GM12872 (cell line): ENCODE measurements around the gene DOCK1.

Experiments used
- CTCF ChIP-seq: IDR thresholded peaks from 3 replicates; pipeline ENCODE4 v1.5.1; 2011; ENCODE audit warnings: low read depth, mild to moderate bottlenecking, low read length, moderate library complexity; ENCODE audit not compliant: insufficient read depth

Gene DOCK1

DNA sequence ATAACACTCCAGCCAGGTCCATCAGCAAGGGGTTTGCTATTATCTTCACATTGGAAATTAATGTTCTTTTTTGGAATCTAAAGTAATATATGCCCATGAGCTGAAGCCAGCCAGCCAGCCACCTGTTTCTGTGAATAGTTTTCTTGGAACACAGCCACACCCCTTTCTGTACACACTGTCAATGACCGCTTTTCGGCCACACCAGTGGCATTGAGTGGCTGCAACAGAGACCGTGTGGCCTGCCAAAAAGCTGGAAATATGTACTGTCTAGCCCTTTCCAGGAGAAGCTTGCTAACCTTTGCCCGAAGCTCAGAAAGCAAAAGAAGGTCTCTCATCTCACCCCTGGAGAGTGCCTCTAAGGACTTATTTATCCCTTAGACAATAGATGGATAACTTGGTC is 545.4 kb downstream of the DOCK1 start:
- TF ChIP-seq CTCF: no peak

DNA sequence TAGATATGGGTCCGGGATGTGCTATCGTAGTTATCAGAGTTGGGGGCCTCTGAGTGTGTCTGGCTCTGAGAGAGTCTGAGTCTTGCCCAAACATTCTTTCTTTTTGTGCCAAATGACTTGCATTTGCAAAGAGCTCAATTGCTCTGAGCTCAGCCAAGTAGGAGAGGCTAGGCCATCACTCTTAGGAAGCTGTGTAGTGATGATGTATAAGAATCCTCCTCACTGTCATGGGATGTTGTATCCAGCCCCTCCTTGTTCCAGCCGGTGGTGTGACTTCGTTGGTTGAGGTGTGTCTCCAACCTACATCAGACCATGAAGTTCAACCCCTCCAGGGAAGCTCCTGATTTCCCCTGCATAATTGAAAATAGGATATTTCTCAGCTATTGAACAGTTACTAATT is 546.4 kb downstream of the DOCK1 start:
- no peak for TF ChIP-seq CTCF

DNA sequence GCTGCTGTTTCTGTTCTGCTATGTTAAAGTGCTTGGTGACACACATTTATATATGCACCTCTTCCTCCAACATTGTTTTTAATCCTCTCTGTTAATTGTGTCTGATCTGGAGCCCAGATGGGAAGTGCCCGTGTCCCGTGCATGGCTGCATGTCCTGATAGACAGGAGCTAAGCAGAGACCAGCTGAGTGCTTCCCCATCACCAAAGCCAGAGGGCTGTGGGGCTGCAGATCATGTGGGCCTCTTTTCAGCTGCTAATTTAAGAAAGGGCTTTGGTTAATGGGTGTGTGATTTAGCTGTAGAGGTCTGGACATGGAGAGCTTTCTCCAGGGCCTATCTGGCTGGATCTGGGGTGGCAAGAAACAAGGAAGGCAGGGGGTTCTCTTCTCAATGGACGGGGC is 547.3 kb downstream of the DOCK1 start:
- TF ChIP-seq CTCF: no peak

- TF ChIP-seq CTCF: no peak
These were observed 548.5 kb downstream of the DOCK1 start for GRCh38 chr10:127453706-127454105.

DNA sequence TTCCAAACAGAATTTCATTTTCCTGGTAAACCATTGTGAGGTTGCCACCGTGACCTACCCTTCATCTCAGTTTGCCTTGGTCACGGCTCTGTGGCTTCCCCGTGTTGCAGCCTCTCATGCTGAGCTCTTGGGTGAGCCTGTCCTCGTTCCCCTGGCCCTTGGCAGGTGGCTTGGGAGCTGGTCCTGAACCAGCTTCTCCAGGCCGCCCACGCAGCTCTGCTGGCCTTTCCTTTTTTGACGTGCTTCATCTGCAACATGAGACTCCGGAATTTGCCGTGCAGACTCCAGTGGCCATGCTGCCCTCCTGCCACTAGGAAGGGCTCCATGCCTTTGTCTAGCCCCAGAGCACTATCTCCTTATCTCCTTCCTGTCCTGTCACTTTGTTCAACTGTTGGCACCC is 550.9 kb downstream of the DOCK1 start:
- TF ChIP-seq CTCF: no peak

DNA sequence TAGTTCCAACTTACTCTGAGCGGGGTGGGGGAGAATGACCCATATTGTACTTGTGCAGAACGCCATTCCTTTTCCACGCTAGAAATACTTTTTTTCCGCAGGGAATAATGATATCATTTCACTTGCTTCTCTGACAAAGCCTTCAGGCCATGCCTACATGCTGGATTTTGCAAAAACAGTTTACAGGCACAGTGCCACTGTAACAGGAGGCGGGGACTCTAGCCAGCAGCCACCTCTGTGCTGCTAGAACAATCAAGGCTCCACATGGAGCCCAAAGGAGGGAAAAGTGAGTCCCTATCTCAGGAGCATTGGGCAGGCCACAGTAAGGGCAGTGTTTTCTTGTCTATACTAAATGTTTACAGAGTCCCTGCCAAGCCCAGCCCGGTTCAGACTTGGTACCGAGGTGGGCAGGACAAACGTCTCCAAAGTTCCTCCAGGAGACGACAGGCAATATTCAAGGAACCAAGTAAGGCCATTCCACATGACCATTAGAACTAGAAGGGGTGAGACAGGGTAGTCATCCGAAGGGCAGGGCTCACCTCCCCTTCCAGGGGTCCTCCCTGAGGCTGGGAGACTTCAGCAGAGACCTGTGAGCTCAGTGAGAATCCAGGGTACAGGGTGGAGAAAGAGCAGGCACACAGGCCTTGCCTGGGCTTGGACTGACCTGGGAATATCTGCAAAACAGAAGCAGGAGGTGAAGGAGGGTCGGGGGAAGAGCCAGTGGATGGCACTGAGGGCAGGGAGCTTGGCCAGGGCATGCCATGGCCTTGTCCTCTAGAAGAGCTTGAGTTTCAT is 553.0 kb downstream of the DOCK1 start:
- TF ChIP-seq CTCF: no peak

DNA sequence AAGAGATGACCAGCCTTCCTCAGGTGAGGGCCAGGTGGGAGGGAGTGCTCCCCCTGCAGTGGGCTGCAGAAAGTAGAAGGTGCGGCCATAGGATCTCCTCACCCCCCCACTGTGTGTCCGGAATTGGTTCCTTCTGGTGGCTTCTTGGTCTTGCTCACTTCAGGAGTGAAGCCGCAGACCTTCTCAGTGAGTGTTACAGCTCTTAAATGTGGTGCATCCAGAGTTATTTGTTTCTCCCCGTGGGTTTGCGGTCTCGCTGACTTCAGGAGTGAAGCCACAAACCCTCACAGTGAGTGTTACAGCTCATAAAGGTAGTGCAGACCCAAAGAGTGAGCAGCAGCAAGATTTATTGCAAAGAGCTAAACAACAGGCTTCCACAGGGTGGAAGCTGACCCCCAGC is 553.6 kb downstream of the DOCK1 start:
- no peak for TF ChIP-seq CTCF
